Astrocyte (in vitro differentiated cells and primary cell): ENCODE results near the gene EPHB4. TPM values are rescaled to one million over a fixed set of nuclear protein-coding genes. Genes with fewer than 3 reads are reported as not detected.

ENCODE experiments used
- DNase-seq: peaks from one replicate; pipeline ENCODE4 v3.0.0-alpha.2; 2010; ENCODE audit warnings: low read depth
- FAIRE-seq: peaks from 2 replicates; lab custom pipeline; 2011; peaks lifted over from hg19 to GRCh38; lab: Jason Lieb, UNC
- H2AFZ ChIP-seq: 2 replicates; pipeline ENCODE4 v1.6.0; 2012; ENCODE audit warnings: low read depth, low read length, inconsistent platforms
- H3K27ac ChIP-seq: 2 replicates; pipeline ENCODE4 v1.5.1; 2011; ENCODE audit warnings: low read depth, low read length, inconsistent platforms
- H3K27me3 ChIP-seq: 2 replicates; pipeline ENCODE4 v1.6.0; 2011; ENCODE audit warnings: low read length, inconsistent platforms; ENCODE audit not compliant: insufficient read depth
- H3K36me3 ChIP-seq: 2 replicates; pipeline ENCODE4 v1.5.1; 2011; ENCODE audit warnings: low read length, inconsistent platforms; ENCODE audit not compliant: insufficient read depth
- H3K4me1 ChIP-seq: 2 replicates; pipeline ENCODE4 v1.5.1; 2011; ENCODE audit warnings: low read length, inconsistent platforms; ENCODE audit not compliant: insufficient read depth
- H3K4me2 ChIP-seq: 2 replicates; pipeline ENCODE4 v1.6.0; 2012; ENCODE audit warnings: low read length, inconsistent platforms
- H3K4me3 ChIP-seq: 2 replicates; pipeline ENCODE4 v1.5.1; 2011; ENCODE audit warnings: low read depth, mild to moderate bottlenecking, low read length, inconsistent platforms; ENCODE audit not compliant: insufficient read depth
- H3K79me2 ChIP-seq: 2 replicates; pipeline ENCODE4 v1.6.0; 2012; ENCODE audit warnings: mild to moderate bottlenecking, low read length, inconsistent platforms; ENCODE audit not compliant: insufficient read depth
- H3K9ac ChIP-seq: 2 replicates; pipeline ENCODE4 v1.6.0; 2012; ENCODE audit warnings: mild to moderate bottlenecking, low read length, inconsistent platforms
- H3K9me3 ChIP-seq: 2 replicates; pipeline ENCODE4 v1.5.1; 2012; ENCODE audit warnings: low read depth, mild to moderate bottlenecking, low read length, inconsistent platforms; ENCODE audit not compliant: insufficient read depth
- H4K20me1 ChIP-seq: 2 replicates; pipeline ENCODE4 v1.6.0; 2012; ENCODE audit warnings: low read length, inconsistent platforms; ENCODE audit not compliant: insufficient read depth
- H3K27ac Mint-ChIP-seq: one replicate; pipeline ENCODE4 v1.8.0; 2021; ENCODE audit warnings: mild to moderate bottlenecking, mixed read lengths; ENCODE audit not compliant: unreplicated experiment
- H3K27me3 Mint-ChIP-seq: one replicate; pipeline ENCODE4 v1.8.0; 2021; ENCODE audit warnings: low read depth, mixed read lengths; ENCODE audit not compliant: unreplicated experiment
- H3K36me3 Mint-ChIP-seq: one replicate; pipeline ENCODE4 v1.8.0; 2021; ENCODE audit warnings: low read depth, mixed read lengths; ENCODE audit not compliant: unreplicated experiment
- H3K4me1 Mint-ChIP-seq: one replicate; pipeline ENCODE4 v1.8.0; 2021; ENCODE audit warnings: low read depth, mixed read lengths; ENCODE audit not compliant: unreplicated experiment
- H3K4me3 Mint-ChIP-seq: one replicate; pipeline ENCODE4 v1.8.0; 2021; ENCODE audit warnings: mild to moderate bottlenecking, moderate library complexity, mixed read lengths; ENCODE audit not compliant: unreplicated experiment
- H3K9me3 Mint-ChIP-seq: one replicate; pipeline ENCODE4 v1.8.0; 2021; ENCODE audit warnings: mild to moderate bottlenecking, mixed read lengths; ENCODE audit not compliant: unreplicated experiment
- CTCF ChIP-seq: IDR thresholded peaks from 2 replicates; pipeline ENCODE4 v1.5.1; 2011; ENCODE audit warnings: low read depth, mild to moderate bottlenecking, inconsistent platforms, low read length, moderate library complexity; ENCODE audit not compliant: insufficient read depth
- EZH2 ChIP-seq: IDR thresholded peaks from 2 replicates; pipeline ENCODE4 v1.6.1; 2012; ENCODE audit warnings: mild to moderate bottlenecking, low read length, inconsistent platforms; ENCODE audit not compliant: insufficient read depth
- microRNA-seq: library from miRNA; unstranded; fragments of <30 nt; microRNA quantifications from one replicate; pipeline ENCODE4 v1.2.0, GENCODE V29; 2020
- total RNA-seq: library from RNA; stranded (reverse); gene quantifications from 2 replicates; pipeline ENCODE4 v1.2.1, GENCODE V29; 2021

EPHB4 gene
- total RNA-seq, 1 donor from 2014 or later = 73.6 TPM

DNA sequence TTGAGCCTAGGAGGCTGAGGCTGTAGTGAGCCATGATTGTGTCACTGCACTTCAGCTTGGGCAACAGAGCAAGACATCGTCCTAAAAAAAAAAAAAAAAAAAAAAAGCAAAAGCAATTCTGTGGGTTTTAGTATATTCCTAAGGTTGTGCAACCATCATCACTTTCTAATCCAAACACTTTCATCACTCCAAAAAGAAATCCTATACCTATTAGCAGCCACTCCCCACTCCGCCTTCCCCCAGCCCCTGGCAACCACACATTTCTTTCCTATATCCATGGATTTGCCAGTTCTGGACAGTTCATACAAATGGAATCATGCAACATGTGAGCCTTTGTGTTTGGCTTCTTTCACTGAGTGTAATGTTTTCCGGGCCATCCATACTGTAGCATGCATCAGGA lies 73.6 kb downstream of the EPHB4 start:
- no peak for FAIRE-seq

DNA sequence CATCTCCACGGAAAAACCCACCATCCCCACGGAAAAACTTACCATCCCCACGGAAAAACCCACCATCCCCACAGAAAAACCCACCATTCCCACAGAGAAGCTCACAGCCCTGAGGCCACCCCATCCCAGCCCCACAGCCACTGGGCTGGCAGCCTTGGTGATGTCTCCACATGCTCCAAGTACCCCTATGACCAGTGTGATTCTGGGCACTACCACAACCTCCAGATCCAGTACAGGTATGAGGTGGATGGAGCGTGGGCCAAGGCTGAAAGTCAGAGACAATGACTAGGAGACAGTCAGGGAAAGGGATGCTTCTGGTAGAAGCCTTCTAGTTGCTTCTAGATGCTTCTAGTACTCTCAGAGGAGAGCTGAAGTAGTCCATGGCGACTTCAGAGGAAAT lies 74.3 kb downstream of the EPHB4 start:
- Histone ChIP-seq H3K79me2 (no peaks in the 10 kb centered on the region), H3K27ac (no peak overlapping the region), H3K4me2 (no peak overlapping the region), H2AFZ (no peak overlapping the region), H3K4me1 (no peaks in the 10 kb centered on the region), H4K20me1 (no peaks in the 10 kb centered on the region), H3K27me3 (peaks cover 13% of the 10 kb centered on the region), H3K36me3 (no peaks in the 10 kb centered on the region), H3K9ac (no peak overlapping the region), H3K9me3 (no peaks in the 10 kb centered on the region), H3K4me3 (no peak overlapping the region)
- FAIRE-seq (no peak), DNase-seq (no peak)
- Mint-ChIP-seq H3K27me3 (peaks cover 34% of the 10 kb centered on the region), H3K9me3 (peaks cover 5% of the 10 kb centered on the region), H3K36me3 (no peaks in the 10 kb centered on the region), H3K27ac (no peak overlapping the region), H3K4me3 (no peak overlapping the region), H3K4me1 (no peaks in the 10 kb centered on the region)
- no peak for TF ChIP-seq CTCF
- no peak for TF ChIP-seq EZH2

More for the DNA sequence above, 73.6 kb downstream of the EPHB4 start:
- Histone ChIP-seq H2AFZ (no peak overlapping the region), H3K4me1 (no peaks in the 10 kb centered on the region), H3K4me3 (no peak overlapping the region), H3K79me2 (no peaks in the 10 kb centered on the region), H3K9ac (no peak overlapping the region), H3K4me2 (no peak overlapping the region), H3K27me3 (peaks cover 13% of the 10 kb centered on the region), H4K20me1 (no peaks in the 10 kb centered on the region), H3K36me3 (no peaks in the 10 kb centered on the region), H3K27ac (no peak overlapping the region), H3K9me3 (no peaks in the 10 kb centered on the region)
- TF ChIP-seq EZH2 = no peak
- TF ChIP-seq CTCF = no peak
- Mint-ChIP-seq H3K9me3 (peaks cover 5% of the 10 kb centered on the region), H3K4me3 (no peak overlapping the region), H3K36me3 (no peaks in the 10 kb centered on the region), H3K27me3 (peaks cover 30% of the 10 kb centered on the region), H3K4me1 (no peaks in the 10 kb centered on the region), H3K27ac (no peak overlapping the region)
- no peak for DNase-seq

Small RNA genes within 50 kb of the gene (microRNA-seq; reads per million reads assigned to microRNA genes)
- gene MIR6875 = 3.0 reads per million, percentile 6 among the genes with 10 or more reads in this experiment

Other genes starting within 250 kb of the EPHB4 start
- 52.7 and 62.5 TPM in 2 replicates for gene LRCH4, start 241.4 kb downstream of the EPHB4 start, total RNA-seq
- 0.17 and 0.52 TPM in 2 replicates for gene FBXO24, start 241.2 kb downstream of the EPHB4 start, total RNA-seq
- 10.8 and 15.5 TPM in 2 replicates for gene PCOLCE, start 225.2 kb downstream of the EPHB4 start, total RNA-seq
- gene MOSPD3, start 215.0 kb downstream of the EPHB4 start, total RNA-seq = 18.8 and 20.2 TPM in 2 replicates
- gene TFR2, start 186.0 kb downstream of the EPHB4 start, total RNA-seq = 0.26 and 0.50 TPM in 2 replicates
- not detected in 2 replicates for gene ACTL6B, start 171.1 kb downstream of the EPHB4 start, total RNA-seq
- gene GNB2, start 153.8 kb downstream of the EPHB4 start, total RNA-seq = 270 and 274 TPM in 2 replicates
- 21.3 and 23.2 TPM in 2 replicates for gene GIGYF1, start 133.3 kb downstream of the EPHB4 start, total RNA-seq
- 39.1 and 40.6 TPM in 2 replicates for gene POP7, start 121.4 kb downstream of the EPHB4 start, total RNA-seq
- not detected in 2 replicates for gene EPO, start 107.1 kb downstream of the EPHB4 start, total RNA-seq
- gene ZAN, start 93.9 kb downstream of the EPHB4 start, total RNA-seq = not detected in 2 replicates
- gene SLC12A9, start 25.2 kb upstream of the EPHB4 start, total RNA-seq = 26.7 and 30.5 TPM in 2 replicates
- 86.9 and 99.9 TPM in 2 replicates for gene TRIP6, start 39.9 kb upstream of the EPHB4 start, total RNA-seq
- gene SRRT, start 47.6 kb upstream of the EPHB4 start, total RNA-seq = 112 and 118 TPM in 2 replicates
- 2.7 and 3.3 TPM in 2 replicates for gene UFSP1, start 62.2 kb upstream of the EPHB4 start, total RNA-seq
- 12.1 and 18.9 TPM in 2 replicates for gene ACHE, start 68.4 kb upstream of the EPHB4 start, total RNA-seq
- 0.61 TPM in 1 of 2 replicates, not detected in the other for gene MUC3A, start 122.0 kb upstream of the EPHB4 start, total RNA-seq
- 2.5 and 2.8 TPM in 2 replicates for gene MUC12, start 142.0 kb upstream of the EPHB4 start, total RNA-seq
- gene MUC17, start 192.6 kb upstream of the EPHB4 start, total RNA-seq = not detected in 2 replicates